HG03558 (cell line): ENCODE measurements around the gene ZNF283.
"Not testable (repeated sequence)": the region's sequence is repeated elsewhere in the genome, so short reads cannot be mapped to it uniquely, and the experiment has no call there.

Source experiments
- ATAC-seq: cut with Tn5 transposase; IDR thresholded peaks from one replicate; pipeline ENCODE4 v1.9.1; 2021; ENCODE audit warnings: moderate number of reproducible peaks; ENCODE audit not compliant: unreplicated experiment; ENCODE audit errors: extremely low read depth

The ZNF283 gene

GRCh38 chr19:43842007-43842406, 14.9 kb downstream of the ZNF283 start:
- ATAC-seq = no peak

GRCh38 chr19:43847246-43847645, 20.1 kb downstream of the ZNF283 start:
- ATAC-seq = no peak

- ATAC-seq = no peak
Measured at GRCh38 chr19:43847884-43848283, 20.8 kb downstream of the ZNF283 start.

GRCh38 chr19:43848821-43849220, 21.7 kb downstream of the ZNF283 start:
- no peak for ATAC-seq

GRCh38 chr19:43858174-43858573, 31.1 kb downstream of the ZNF283 start:
- no peak for ATAC-seq

- ATAC-seq = not testable (repeated sequence)
Measured at GRCh38 chr19:43866923-43867322, 39.8 kb downstream of the ZNF283 start.

- ATAC-seq = no peak
Measured at GRCh38 chr19:43872547-43873336, 45.6 kb downstream of the ZNF283 start.

GRCh38 chr19:43880483-43880882, 53.4 kb downstream of the ZNF283 start:
- ATAC-seq = no peak

- no peak for ATAC-seq
Measured at GRCh38 chr19:43883864-43884263, 56.7 kb downstream of the ZNF283 start, which contains the start of gene ZNF404. TSS of gene ZNF404 (minus strand) at chr19:43883964.

- ATAC-seq = no peak
Measured at GRCh38 chr19:43895727-43896308, 68.7 kb downstream of the ZNF283 start.
